ENCODE measurements around the gene MAP6D1.

GRCh38 chr3:183868796-183869195 lies 43.4 kb upstream of the MAP6D1 start:
- TF ChIP-seq POLR2A (IDR thresholded peaks at IDR 0.05) (no peak), CTCF (IDR thresholded peaks at IDR 0.05) (no peak), POLR2AphosphoS5 (IDR thresholded peaks at IDR 0.05) (no peak)
